MM.1S (cell line): Measurements from ENCODE around the gene YPEL5.

ENCODE experiments used
- EZH2 ChIP-seq: fragments of 300-600 bp; sonication (generic); optimal IDR thresholded peaks from 2 replicates; pipeline ENCODE3; 2017; ENCODE audit warnings: low read depth, mild to moderate bottlenecking, antibody characterized with exemption, low read length, mixed read lengths
- TF ChIP-seq, protein P1 (sequence below): fragments of 300-600 bp; sonication (generic); IDR thresholded peaks from 2 replicates; pipeline ENCODE4 v1.5.1; 2016; ENCODE audit warnings: antibody characterized with exemption, low read length, mixed read lengths

DNA sequence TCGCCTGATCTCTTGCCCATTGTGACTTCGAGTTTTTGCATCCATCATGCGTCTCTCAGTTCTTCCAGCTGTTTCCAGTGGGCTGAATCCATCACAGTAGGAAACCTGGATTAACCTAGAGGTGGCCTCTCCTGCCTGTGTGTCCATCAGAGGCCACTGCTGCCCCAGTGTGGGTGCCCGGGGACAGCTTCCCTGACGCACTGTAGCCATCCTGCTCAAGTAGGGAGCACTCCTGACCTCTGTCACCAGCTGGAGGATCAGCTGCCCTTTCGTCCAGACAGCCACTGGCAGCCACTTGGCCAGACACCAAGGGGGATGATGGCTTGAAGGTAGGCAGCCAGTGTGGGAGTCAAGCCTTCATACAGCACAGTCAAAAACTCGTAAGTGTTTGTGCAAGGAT is 47.6 kb downstream of the YPEL5 start:
- TF ChIP-seq, protein P1, sequence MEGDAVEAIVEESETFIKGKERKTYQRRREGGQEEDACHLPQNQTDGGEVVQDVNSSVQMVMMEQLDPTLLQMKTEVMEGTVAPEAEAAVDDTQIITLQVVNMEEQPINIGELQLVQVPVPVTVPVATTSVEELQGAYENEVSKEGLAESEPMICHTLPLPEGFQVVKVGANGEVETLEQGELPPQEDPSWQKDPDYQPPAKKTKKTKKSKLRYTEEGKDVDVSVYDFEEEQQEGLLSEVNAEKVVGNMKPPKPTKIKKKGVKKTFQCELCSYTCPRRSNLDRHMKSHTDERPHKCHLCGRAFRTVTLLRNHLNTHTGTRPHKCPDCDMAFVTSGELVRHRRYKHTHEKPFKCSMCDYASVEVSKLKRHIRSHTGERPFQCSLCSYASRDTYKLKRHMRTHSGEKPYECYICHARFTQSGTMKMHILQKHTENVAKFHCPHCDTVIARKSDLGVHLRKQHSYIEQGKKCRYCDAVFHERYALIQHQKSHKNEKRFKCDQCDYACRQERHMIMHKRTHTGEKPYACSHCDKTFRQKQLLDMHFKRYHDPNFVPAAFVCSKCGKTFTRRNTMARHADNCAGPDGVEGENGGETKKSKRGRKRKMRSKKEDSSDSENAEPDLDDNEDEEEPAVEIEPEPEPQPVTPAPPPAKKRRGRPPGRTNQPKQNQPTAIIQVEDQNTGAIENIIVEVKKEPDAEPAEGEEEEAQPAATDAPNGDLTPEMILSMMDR, result no peak
- TF ChIP-seq EZH2, result no peak
